ENCODE measurements around the gene DESI2. TPM values are rescaled to one million over a fixed set of nuclear protein-coding genes. Genes with fewer than 3 reads are reported as not detected.
"Not testable (repeated sequence)": the region's sequence is repeated elsewhere in the genome, so short reads cannot be mapped to it uniquely, and the experiment has no call there.

The DESI2 gene
- total RNA-seq, 2 experiments from 2014 or later, result 40.6 to 57.5 TPM

- Histone ChIP-seq H3K9me2 (ENCODE audit: insufficient read depth, low read length) (no peaks in the 10 kb centered on the region), H3K79me2 (ENCODE audit: insufficient read depth, low read depth, low read length) (no peaks in the 10 kb centered on the region), H3K27ac (ENCODE audit: low read depth, low read length, poor library complexity, severe bottlenecking) (no peak overlapping the region), H3K4me1 (ENCODE audit: insufficient read depth, low read length, poor library complexity, severe bottlenecking) (peaks cover 8% of the 10 kb centered on the region), H3K9me3 (ENCODE audit: low read length) (0 out of 2 replicates have a peak, but pooled peaks cover 4% of the 10 kb centered on the region), H4K20me1 (ENCODE audit: insufficient read depth, low read length) (no peaks in the 10 kb centered on the region), H3K4me2 (ENCODE audit: low read length) (no peak overlapping the region), H3K4me3 (ENCODE audit: low read depth, low read length, poor library complexity, severe bottlenecking) (no peak overlapping the region), H2AFZ (ENCODE audit: low read length) (no peak overlapping the region), H3K36me3 (ENCODE audit: insufficient read depth, low read length) (no peaks in the 10 kb centered on the region)
- intact Hi-C loops (cut with micrococcal nuclease; ENCODE audit: unreplicated experiment), result no loop called here
- CTCF ChIA-PET (ENCODE audit: unreplicated experiment), result no interaction called here
- no peak for TF ChIP-seq CTCF (conservative IDR thresholded peaks at IDR 0.05; ENCODE audit: low read length)
- TF ChIP-seq EZH2phosphoT487 (IDR thresholded peaks at IDR 0.05; ENCODE audit: borderline replicate concordance, low read depth, low read length), result no peak
- BruUV-seq (replicated peaks), result no TSS peak
- no peak for DNase-seq (ENCODE audit: low spot score)
- POLR2A ChIA-PET, result no interaction called here
These were observed 80.0 kb downstream of the DESI2 start for GRCh38 chr1:244732851-244733450.

GRCh38 chr1:244735404-244735803, 82.5 kb downstream of the DESI2 start:
- ChIA-PET POLR2A (interaction anchor here (0.7 to 1.1 kb wide), 2 partner anchors 8 to 114 kb away, joined by 3 read pairs; no protein-coding TSS in a partner anchor), CTCF (ENCODE audit: unreplicated experiment) (no interaction called here)
- Histone ChIP-seq H3K9me3 (ENCODE audit: low read length) (0 out of 2 replicates have a peak, but pooled peaks cover 4% of the 10 kb centered on the region), H3K36me3 (ENCODE audit: insufficient read depth, low read length) (no peaks in the 10 kb centered on the region), H3K9me2 (ENCODE audit: insufficient read depth, low read length) (no peaks in the 10 kb centered on the region), H3K79me2 (ENCODE audit: insufficient read depth, low read depth, low read length) (no peaks in the 10 kb centered on the region), H3K4me2 (ENCODE audit: low read length) (no peak overlapping the region), H3K4me1 (ENCODE audit: insufficient read depth, low read length, poor library complexity, severe bottlenecking) (no peaks in the 10 kb centered on the region), H3K4me3 (ENCODE audit: low read depth, low read length, poor library complexity, severe bottlenecking) (no peak overlapping the region), H3K27ac (ENCODE audit: low read depth, low read length, poor library complexity, severe bottlenecking) (no peak overlapping the region), H4K20me1 (ENCODE audit: insufficient read depth, low read length) (no peaks in the 10 kb centered on the region), H2AFZ (ENCODE audit: low read length) (no peak overlapping the region)
- DNase-seq (ENCODE audit: low spot score), result no peak
- no peak for TF ChIP-seq CTCF (conservative IDR thresholded peaks at IDR 0.05; ENCODE audit: low read length)
- no peak for TF ChIP-seq EZH2phosphoT487 (IDR thresholded peaks at IDR 0.05; ENCODE audit: borderline replicate concordance, low read depth, low read length)
- BruUV-seq (replicated peaks), result no TSS peak
- intact Hi-C loops (cut with micrococcal nuclease; ENCODE audit: unreplicated experiment), result no loop called here

GRCh38 chr1:244735876-244736561, 83.1 kb downstream of the DESI2 start:
- no peak overlapping the region for H2AFZ ChIP-seq (ENCODE audit: low read length)
- no peaks in the 10 kb centered on the region for H3K9me2 ChIP-seq (ENCODE audit: insufficient read depth, low read length)
- no TSS peak for BruUV-seq (replicated peaks)
- DNase-seq (ENCODE audit: low spot score), result no peak
- TF ChIP-seq CTCF (conservative IDR thresholded peaks at IDR 0.05; ENCODE audit: low read length), result no peak
- no peak for TF ChIP-seq EZH2phosphoT487 (IDR thresholded peaks at IDR 0.05; ENCODE audit: borderline replicate concordance, low read depth, low read length)
- H3K79me2 ChIP-seq (ENCODE audit: insufficient read depth, low read depth, low read length), result no peaks in the 10 kb centered on the region
- no peak overlapping the region for H3K4me2 ChIP-seq (ENCODE audit: low read length)
- no peaks in the 10 kb centered on the region for H4K20me1 ChIP-seq (ENCODE audit: insufficient read depth, low read length)
- no peak overlapping the region for H3K4me3 ChIP-seq (ENCODE audit: low read depth, low read length, poor library complexity, severe bottlenecking)
- intact Hi-C loops (cut with micrococcal nuclease; ENCODE audit: unreplicated experiment), result no loop called here
- H3K27ac ChIP-seq (ENCODE audit: low read depth, low read length, poor library complexity, severe bottlenecking), result no peak overlapping the region
- no peaks in the 10 kb centered on the region for H3K36me3 ChIP-seq (ENCODE audit: insufficient read depth, low read length)
- 0 out of 2 replicates have a peak, but pooled peaks cover 4% of the 10 kb centered on the region for H3K9me3 ChIP-seq (ENCODE audit: low read length)
- ChIA-PET CTCF (ENCODE audit: unreplicated experiment) (no interaction called here), POLR2A (interaction anchor here (0.7 to 1.1 kb wide), 2 partner anchors 9 to 115 kb away, joined by 3 read pairs; no protein-coding TSS in a partner anchor)
- no peaks in the 10 kb centered on the region for H3K4me1 ChIP-seq (ENCODE audit: insufficient read depth, low read length, poor library complexity, severe bottlenecking)

GRCh38 chr1:244739140-244739539, 86.2 kb downstream of the DESI2 start:
- H3K79me2 ChIP-seq (ENCODE audit: insufficient read depth, low read depth, low read length); H3K9me3 ChIP-seq (ENCODE audit: low read length); H3K4me1 ChIP-seq (ENCODE audit: insufficient read depth, low read length, poor library complexity, severe bottlenecking); BruUV-seq (replicated peaks); H3K27ac ChIP-seq (ENCODE audit: low read depth, low read length, poor library complexity, severe bottlenecking); POLR2A ChIA-PET; intact Hi-C loops (cut with micrococcal nuclease; ENCODE audit: unreplicated experiment); H3K4me3 ChIP-seq (ENCODE audit: low read depth, low read length, poor library complexity, severe bottlenecking); H3K36me3 ChIP-seq (ENCODE audit: insufficient read depth, low read length); H3K4me2 ChIP-seq (ENCODE audit: low read length); CTCF ChIA-PET (ENCODE audit: unreplicated experiment); H2AFZ ChIP-seq (ENCODE audit: low read length); H4K20me1 ChIP-seq (ENCODE audit: insufficient read depth, low read length); DNase-seq (ENCODE audit: low spot score); H3K9me2 ChIP-seq (ENCODE audit: insufficient read depth, low read length): not testable (repeated sequence)
